K562 treated with DMSO at 1 percent for 4 hours (cell line): ENCODE measurements around the gene EEF1AKMT3. TPM values are rescaled to one million over a fixed set of nuclear protein-coding genes. Genes with fewer than 3 reads are reported as not detected.

Experiments
- total RNA-seq: library from RNA; unstranded; fragments of 300-600 nt; gene quantifications from 2 replicates; pipeline ENCODE4 v1.2.3, GENCODE V29; 2022; ENCODE audit not compliant: insufficient read depth

The EEF1AKMT3 gene
- 4.5 and 5.7 TPM in 2 replicates for total RNA-seq

DNA sequence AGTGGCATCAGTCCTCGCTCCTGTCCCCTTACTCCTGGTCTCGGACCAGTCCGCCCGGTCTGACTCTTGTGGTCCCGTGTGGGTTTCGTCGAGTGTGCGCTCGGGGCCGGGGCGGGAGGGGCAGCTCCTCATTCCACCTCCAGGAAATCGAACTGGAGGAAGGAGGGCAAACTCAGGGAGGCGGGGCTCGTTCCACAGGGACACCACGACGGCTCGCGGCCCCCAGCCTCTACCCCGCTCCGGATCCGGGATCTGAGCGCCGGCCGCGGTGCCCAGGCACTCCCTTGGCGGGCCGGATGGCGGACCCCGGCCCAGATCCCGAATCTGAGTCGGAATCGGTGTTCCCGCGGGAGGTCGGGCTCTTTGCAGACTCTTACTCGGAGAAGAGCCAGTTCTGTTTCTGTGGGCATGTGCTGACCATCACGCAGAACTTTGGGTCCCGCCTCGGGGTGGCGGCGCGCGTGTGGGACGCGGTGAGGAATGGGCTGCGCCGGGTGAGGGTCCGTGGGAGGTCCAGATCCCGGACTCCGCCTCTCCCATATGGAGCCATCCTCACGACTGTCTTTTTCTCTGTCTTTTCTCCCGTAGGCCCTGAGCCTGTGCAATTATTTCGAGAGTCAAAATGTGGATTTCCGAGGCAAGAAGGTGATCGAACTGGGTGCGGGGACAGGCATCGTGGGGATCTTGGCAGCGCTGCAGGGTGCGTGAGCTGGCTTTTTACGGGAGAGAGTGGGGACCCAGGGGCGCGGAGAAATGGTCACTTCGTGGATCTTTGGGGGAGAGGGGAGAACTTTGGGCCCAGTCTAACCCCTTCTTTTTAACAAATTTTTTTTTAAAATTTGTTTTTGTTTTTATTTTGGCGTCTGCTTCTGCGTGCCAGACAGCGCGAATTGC is at the start of gene EEF1AKMT3:
TSS of gene EEF1AKMT3 (plus strand) at position 186 of the 894 bp plus-strand sequence. CDS start at position 297, 111 bp downstream.

DNA sequence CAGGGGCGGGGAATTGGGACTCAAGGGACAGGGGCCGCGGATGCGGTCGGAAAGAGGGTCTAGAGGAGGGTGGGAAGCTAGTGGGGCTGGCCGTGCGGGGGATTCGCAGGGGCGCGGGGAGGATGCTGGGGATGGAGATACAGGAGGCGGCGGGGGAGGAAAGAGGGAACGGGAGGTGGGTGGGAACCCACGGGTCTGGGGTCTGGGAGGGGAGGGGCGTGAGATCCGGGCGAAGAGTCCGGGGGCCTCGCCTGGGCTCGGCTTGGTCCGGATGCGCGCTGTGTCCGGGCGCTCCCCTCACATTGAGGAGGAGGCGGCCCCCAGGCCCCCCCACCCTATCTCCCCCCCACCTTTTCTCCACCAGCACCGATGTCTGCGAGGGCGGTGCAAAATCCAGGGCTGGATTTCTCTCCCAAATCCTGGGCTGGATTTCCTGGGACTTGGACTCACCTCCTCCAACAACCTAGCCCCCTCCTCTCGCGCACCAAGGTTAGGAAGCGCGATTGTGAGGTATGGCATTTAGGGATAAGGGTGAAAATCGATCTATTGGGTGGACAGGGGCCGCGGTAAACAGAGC is 33.7 kb upstream of the EEF1AKMT3 start, which contains the start of gene AGAP2:
TSS of gene AGAP2 (minus strand) at position 82 of the 577 bp plus-strand sequence. CDS start 496 bp downstream, outside the sequence.

DNA sequence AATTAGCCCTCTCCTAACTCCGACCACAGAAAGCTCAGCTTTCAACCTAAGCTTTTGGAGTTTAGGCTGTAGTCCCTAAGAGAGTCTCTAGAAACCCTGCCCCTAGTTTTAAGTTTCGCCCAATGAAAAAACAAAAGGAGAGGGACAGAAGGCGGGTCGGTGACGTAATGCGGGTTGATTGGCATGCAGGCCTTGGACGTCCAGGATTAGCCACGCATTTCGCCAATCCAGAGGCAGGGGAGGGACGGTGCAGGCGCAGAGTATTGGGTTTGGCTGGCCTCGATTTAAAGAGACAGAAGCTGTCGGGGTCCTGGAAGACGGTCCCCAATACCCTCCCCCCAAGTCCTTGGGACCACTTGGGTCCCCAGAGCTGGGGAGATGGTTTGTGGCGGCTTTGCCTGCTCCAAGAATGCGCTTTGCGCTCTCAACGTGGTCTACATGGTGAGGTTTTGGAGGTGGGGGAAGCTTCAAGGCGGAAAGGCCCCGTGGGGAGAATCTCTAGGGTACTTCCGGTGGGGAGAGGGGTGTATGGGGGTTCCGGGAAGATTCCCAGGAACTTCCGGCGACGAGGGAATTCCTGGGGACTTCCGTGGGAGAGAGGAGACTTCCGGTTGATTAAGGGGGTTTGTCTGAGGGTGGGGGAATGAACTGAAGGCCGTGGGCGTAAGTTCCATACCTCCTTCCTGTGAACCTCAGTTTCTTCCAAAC is 27.5 kb upstream of the EEF1AKMT3 start, which contains the start of gene TSPAN31:
TSS of gene TSPAN31 (plus strand) at position 263 of the 708 bp plus-strand sequence. CDS start at position 379, 116 bp downstream.

DNA sequence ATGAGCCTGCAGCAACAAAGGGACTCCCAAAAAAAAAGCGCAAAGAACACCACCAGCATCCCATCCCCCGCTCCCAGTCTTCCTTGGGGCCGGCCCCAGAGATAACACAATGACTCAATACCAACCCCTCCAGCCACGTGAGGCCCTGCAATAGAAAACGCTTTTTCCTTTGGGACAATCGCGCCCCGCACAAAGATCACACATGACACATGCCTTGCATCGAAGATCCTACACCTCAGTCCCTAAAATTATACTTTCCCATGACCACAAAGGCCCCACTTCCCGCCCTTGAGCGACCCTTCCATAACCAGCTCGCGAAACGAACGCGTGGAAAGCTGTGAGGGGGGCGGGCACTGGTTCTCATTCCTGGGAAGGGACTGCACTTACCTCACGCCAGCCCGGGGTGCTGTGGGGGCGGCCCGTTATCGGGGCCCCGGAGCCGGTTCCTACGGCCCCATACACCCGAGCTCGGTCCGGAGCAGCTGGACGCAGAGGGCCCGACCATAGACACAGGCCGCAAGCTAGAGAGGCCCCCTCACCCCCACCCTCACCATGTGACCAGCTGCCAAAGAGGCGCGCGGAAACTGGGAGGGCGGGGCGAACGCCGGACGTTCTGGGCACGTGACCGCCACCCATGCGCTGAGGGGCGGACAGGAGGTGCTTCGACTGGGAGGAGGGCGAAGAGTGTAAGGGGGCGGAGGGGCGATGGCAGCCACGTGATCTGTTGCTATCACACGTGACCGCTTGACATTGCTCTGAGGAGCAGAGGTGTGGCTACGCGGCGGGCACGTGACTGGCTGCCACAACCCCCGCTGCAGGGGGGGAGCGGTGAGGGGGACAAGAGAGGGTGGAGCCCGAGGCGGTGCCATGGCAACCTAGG is 20.4 kb upstream of the EEF1AKMT3 start, which contains the start of gene CDK4:
TSS of gene CDK4 (minus strand) at position 523 of the 880 bp plus-strand sequence. CDS start 593 bp downstream, outside the sequence.

GRCh38 chr12:57754411-57755193 is 17.8 kb upstream of the EEF1AKMT3 start, which contains the start of gene MARCHF9:
Gene MARCHF9, plus strand, starts transcription at chr12:57755103. Its CDS starts 426 bp downstream, at chr12:57755529.

DNA sequence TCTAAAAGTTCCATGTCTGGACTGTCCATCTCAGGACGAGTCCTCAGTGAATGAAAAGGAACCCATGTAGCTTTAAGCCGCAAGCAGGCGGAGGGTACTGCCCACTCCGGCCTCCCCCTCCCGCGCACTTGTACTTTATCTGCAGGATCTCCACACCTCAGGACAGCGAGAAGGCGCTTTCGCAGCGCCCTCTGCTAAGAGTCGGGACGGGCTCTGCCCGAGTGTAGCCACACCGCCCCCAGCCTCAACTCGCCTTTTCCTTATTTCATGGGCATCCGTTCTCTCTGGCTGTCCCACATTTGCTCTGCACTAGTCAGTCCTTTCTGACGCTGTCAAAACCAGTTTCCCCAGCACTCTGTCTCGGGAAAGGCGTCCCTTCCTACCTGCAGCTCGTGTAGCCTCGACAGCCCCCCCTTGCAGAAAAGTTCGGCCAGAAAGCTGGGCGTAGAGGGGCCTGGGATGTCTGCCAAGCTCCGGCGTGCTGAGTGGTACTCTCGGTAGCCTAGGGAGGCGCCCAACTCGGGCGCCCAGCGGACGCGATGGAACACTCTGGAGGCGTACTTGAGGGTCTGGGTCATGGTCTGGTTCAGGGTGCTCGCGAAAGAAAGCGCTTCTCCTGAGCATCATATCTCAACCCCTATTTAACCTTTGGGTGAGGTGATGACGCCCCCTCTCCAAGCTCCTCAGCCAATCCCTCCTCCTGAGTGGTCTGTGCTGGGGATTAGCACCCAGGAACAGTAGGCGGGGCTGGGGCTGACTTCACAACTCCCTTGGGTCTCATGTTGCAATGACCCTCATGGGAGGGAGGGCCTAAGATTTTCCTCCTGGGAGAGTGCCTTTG is 5.7 kb upstream of the EEF1AKMT3 start, which contains the start of gene CYP27B1:
TSS of gene CYP27B1 (minus strand) at position 615 of the 841 bp plus-strand sequence. CDS start at position 578, 37 bp downstream.

DNA sequence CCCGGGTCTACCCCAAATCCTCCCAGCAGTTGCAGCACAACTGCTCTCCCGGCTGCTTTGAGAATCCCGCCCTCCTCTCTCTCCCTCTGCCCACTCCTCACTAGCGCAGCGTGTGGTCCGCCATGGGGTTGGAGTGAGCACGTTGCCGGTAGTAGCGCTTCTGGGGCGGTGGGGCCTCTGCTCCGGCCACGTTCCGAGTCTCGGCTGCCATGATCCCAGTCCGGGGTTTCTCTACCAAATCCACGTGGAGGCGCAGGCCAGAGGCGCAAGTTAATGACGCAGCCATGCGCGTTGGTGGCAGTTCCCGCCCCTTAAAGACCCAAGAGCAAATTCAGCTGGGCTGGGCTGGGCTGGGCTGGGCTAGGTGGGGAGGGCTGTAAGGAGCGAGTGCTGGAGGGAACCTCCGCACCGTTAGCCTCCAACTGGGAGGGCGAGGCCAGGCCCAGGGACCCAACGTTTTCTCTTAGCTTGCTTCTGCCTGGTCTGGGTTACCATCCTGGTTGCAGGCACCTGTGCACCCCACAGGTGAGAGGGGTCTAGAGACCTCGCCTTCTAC is 463 bp upstream of the EEF1AKMT3 start, which contains the start of gene METTL1:
TSS of gene METTL1 (minus strand) at position 233 of the 556 bp plus-strand sequence. CDS start at position 211, 22 bp downstream.

GRCh38 chr12:57782608-57783465 is 10.4 kb downstream of the EEF1AKMT3 start, which contains the start of gene TSFM:
Gene TSFM, plus strand, starts transcription at chr12:57782787. Its CDS starts 15 bp downstream, at chr12:57782802.

Other genes starting within 250 kb of the EEF1AKMT3 start
- 15.6 and 20.0 TPM in 2 replicates for gene MBD6, start 249.8 kb upstream of the EEF1AKMT3 start, total RNA-seq
- 189 and 190 TPM in 2 replicates for gene DCTN2, start 225.4 kb upstream of the EEF1AKMT3 start, total RNA-seq
- 9.7 and 11.8 TPM in 2 replicates for gene KIF5A, start 222.6 kb upstream of the EEF1AKMT3 start, total RNA-seq
- gene PIP4K2C, start 181.4 kb upstream of the EEF1AKMT3 start, total RNA-seq = 27.5 and 31.0 TPM in 2 replicates
- gene DTX3, start 167.8 kb upstream of the EEF1AKMT3 start, total RNA-seq = 0.25 TPM in 1 of 2 replicates, not detected in the other
- 12.1 and 14.9 TPM in 2 replicates for gene ARHGEF25, start 161.2 kb upstream of the EEF1AKMT3 start, total RNA-seq
- 21.1 and 36.0 TPM in 2 replicates for gene B4GALNT1, start 139.4 kb upstream of the EEF1AKMT3 start, total RNA-seq
- 210 and 229 TPM in 2 replicates for gene OS9, start 78.5 kb upstream of the EEF1AKMT3 start, total RNA-seq
- 0.21 TPM in 1 of 2 replicates, not detected in the other for gene AGAP2, start 33.9 kb upstream of the EEF1AKMT3 start, total RNA-seq
- gene TSPAN31, start 27.6 kb upstream of the EEF1AKMT3 start, total RNA-seq = 14.0 and 16.3 TPM in 2 replicates
- 194 and 214 TPM in 2 replicates for gene CDK4, start 20.3 kb upstream of the EEF1AKMT3 start, total RNA-seq
- 3.5 and 8.9 TPM in 2 replicates for gene MARCHF9, start 17.5 kb upstream of the EEF1AKMT3 start, total RNA-seq
- 0.84 and 1.0 TPM in 2 replicates for gene CYP27B1, start 5.5 kb upstream of the EEF1AKMT3 start, total RNA-seq
- gene METTL1, start 509 bp upstream of the EEF1AKMT3 start, total RNA-seq = 2.9 TPM in 1 of 2 replicates, not detected in the other
- gene TSFM, start 10.2 kb downstream of the EEF1AKMT3 start, total RNA-seq = 18.5 and 29.9 TPM in 2 replicates
- gene AVIL, start 46.1 kb downstream of the EEF1AKMT3 start, total RNA-seq = 4.0 and 5.3 TPM in 2 replicates
- gene CTDSP2, start 74.1 kb downstream of the EEF1AKMT3 start, total RNA-seq = 79.3 and 83.9 TPM in 2 replicates
- gene ATP23, start 169.0 kb downstream of the EEF1AKMT3 start, total RNA-seq = 12.8 and 15.3 TPM in 2 replicates